Panc1 (cell line): ENCODE data around the gene CFAP157. TPM values are rescaled to one million over a fixed set of nuclear protein-coding genes. Genes with fewer than 3 reads are reported as not detected.

Experiments used
- ATAC-seq: fragments of 200-7000 bp; cut with Tn5 transposase; 2 replicates; pipeline ENCODE4 v1.9.1; 2020; ENCODE audit warnings: mild to moderate bottlenecking, moderate library complexity
- BruUV-seq: library from RNA; stranded (reverse); fragments of 400-500 nt; replicated peaks from 2 replicates; lab custom pipeline; 2021; lab: Mats Ljungman, UMichigan
- CTCF ChIA-PET: fragments of 300-600 bp; sonication (Branson Sonifier 250); formaldehyde crosslinking; loops from one replicate; lab custom pipeline; 2022; ENCODE audit warnings: antibody characterized with exemption; lab: Charles Lee
- POLR2A ChIA-PET: fragments of 300-600 bp; sonication (Branson Sonifier 250); formaldehyde crosslinking; loops from one replicate; lab custom pipeline; 2022; ENCODE audit warnings: antibody characterized with exemption; lab: Charles Lee
- DNase-seq: peaks from one replicate; pipeline ENCODE4 v3.0.0-alpha.2; 2010; ENCODE audit warnings: low read depth, low spot score
- H3K27ac ChIP-seq: 2 replicates; pipeline ENCODE4 v1.5.1; 2011; ENCODE audit warnings: mild to moderate bottlenecking, low read length, inconsistent platforms
- H3K27me3 ChIP-seq: fragments of 200-500 bp; sonication (Bioruptor generic); 2 replicates; pipeline ENCODE4 v1.6.0; 2014; ENCODE audit warnings: low read length, inconsistent platforms; ENCODE audit not compliant: control insufficient read depth, insufficient read depth
- H3K36me3 ChIP-seq: fragments of 200-500 bp; sonication (Bioruptor generic); 2 replicates; pipeline ENCODE4 v1.5.1; 2014; ENCODE audit warnings: inconsistent platforms, mild to moderate bottlenecking, low read length, moderate library complexity; ENCODE audit not compliant: control insufficient read depth, insufficient read depth
- H3K4me1 ChIP-seq: 2 replicates; pipeline ENCODE4 v1.5.1; 2011; ENCODE audit warnings: inconsistent platforms, mild to moderate bottlenecking, low read length, moderate library complexity; ENCODE audit not compliant: control insufficient read depth, insufficient read depth
- H3K4me3 ChIP-seq, 2 experiments: 2 replicates each; pipeline ENCODE4 v1.5.1; 2011 to 2012; ENCODE audit warnings: low read depth in 2 of 2, low read length in 2 of 2, mild to moderate bottlenecking in 2 of 2, inconsistent platforms in 1 of 2, moderate library complexity in 1 of 2
- H3K9me3 ChIP-seq: fragments of 200-500 bp; sonication (Bioruptor generic); 2 replicates; pipeline ENCODE4 v1.5.1; 2014; ENCODE audit warnings: low read depth, mild to moderate bottlenecking, inconsistent platforms, low read length, moderate library complexity; ENCODE audit not compliant: control insufficient read depth, insufficient read depth
- CTCF ChIP-seq: fragments of 450-650 bp; IDR thresholded peaks from 2 replicates; pipeline ENCODE4 v1.5.1; 2017; ENCODE audit warnings: mild to moderate bottlenecking
- POLR2AphosphoS5 ChIP-seq: IDR thresholded peaks from 2 replicates; pipeline ENCODE4 v1.6.1; 2012; ENCODE audit warnings: mild to moderate bottlenecking, low read depth, low read length, moderate library complexity
- SIN3A ChIP-seq: IDR thresholded peaks from 2 replicates; pipeline ENCODE4 v1.6.1; 2012; ENCODE audit warnings: low read depth, mild to moderate bottlenecking, low read length, moderate library complexity, borderline replicate concordance; ENCODE audit not compliant: insufficient read depth
- TCF7L2 ChIP-seq: IDR thresholded peaks from 2 replicates; pipeline ENCODE4 v1.6.1; 2011; ENCODE audit warnings: mild to moderate bottlenecking, low read depth, low read length, inconsistent platforms
- in situ Hi-C: cut with HindIII; loops from 2 replicates; pipeline ENCODE4 v1.10.0; 2016; ENCODE audit warnings: low sequenced_read_pairs, low pct_unique_long_range_greater_than_20kb
- intact Hi-C: fragments of 100-400 bp; cut with micrococcal nuclease; formaldehyde crosslinking; loops from one replicate; pipeline ENCODE4 v1.10.0; 2022; ENCODE audit not compliant: unreplicated experiment
- total RNA-seq: library from RNA; stranded (reverse); gene quantifications from one replicate; pipeline ENCODE4 v1.2.1, GENCODE V29; 2021; ENCODE audit not compliant: unreplicated experiment
- TF ChIP-seq, protein P1 (sequence below), 2 experiments: IDR thresholded peaks; 2 replicates each; pipeline ENCODE4 v1.6.1; 2011 to 2012; ENCODE audit warnings: low read depth in 2 of 2, control low read depth in 1 of 2, low read length in 1 of 2, mild to moderate bottlenecking in 1 of 2, moderate library complexity in 1 of 2; ENCODE audit not compliant: insufficient read depth in 1 of 2

The CFAP157 gene
- total RNA-seq, 1 experiment from 2014 or later, result not detected

GRCh38 chr9:127694890-127695720 is 11.7 kb upstream of the CFAP157 start:
- ATAC-seq (no peak), DNase-seq (no peak)
- Histone ChIP-seq H3K4me1 (no peaks in the 10 kb centered on the region), H3K4me3 (no peak overlapping the region), H3K27me3 (no peaks in the 10 kb centered on the region), H3K9me3 (no peaks in the 10 kb centered on the region), H3K27ac (no peak overlapping the region), H3K36me3 (no peaks in the 10 kb centered on the region)
- in situ Hi-C loops, result no loop called here
- ChIA-PET CTCF (no interaction called here), POLR2A (interaction anchor here (0.6 kb wide), 1 partner anchor 133 kb away, joined by 3 read pairs; no protein-coding TSS in a partner anchor)
- intact Hi-C loops, result no loop called here
- no TSS peak for BruUV-seq
- TF ChIP-seq POLR2AphosphoS5, result no peak

DNA sequence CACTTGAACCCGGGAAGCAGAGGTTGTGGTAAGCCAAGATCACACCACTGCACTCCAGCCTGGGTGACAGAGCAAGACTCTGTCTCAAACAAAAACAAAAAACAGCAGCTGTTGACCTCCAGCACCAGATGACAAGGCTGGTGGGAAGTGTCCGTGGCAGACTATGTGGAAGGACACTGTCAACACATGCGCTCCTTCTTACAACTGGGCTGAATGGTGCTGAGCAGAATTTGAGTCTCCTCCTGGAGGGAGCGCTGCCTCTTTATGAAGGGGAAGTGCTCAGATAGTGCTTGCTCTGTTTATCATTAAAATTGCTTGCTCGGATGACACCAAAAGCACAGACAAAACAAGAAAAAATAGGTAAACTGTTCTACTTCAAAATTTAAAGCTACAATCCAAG is 9.2 kb upstream of the CFAP157 start:
- no peak for DNase-seq
- ChIA-PET POLR2A (no interaction called here), CTCF (no interaction called here)
- H3K4me3 ChIP-seq, result no peak overlapping the region
- no peak overlapping the region for H3K27ac ChIP-seq
- no peaks in the 10 kb centered on the region for H3K9me3 ChIP-seq
- no TSS peak for BruUV-seq
- ATAC-seq, result no peak
- intact Hi-C loops, result no loop called here
- no peaks in the 10 kb centered on the region for H3K4me1 ChIP-seq
- H3K36me3 ChIP-seq, result no peaks in the 10 kb centered on the region
- TF ChIP-seq CTCF, result no peak
- TF ChIP-seq, protein P1, sequence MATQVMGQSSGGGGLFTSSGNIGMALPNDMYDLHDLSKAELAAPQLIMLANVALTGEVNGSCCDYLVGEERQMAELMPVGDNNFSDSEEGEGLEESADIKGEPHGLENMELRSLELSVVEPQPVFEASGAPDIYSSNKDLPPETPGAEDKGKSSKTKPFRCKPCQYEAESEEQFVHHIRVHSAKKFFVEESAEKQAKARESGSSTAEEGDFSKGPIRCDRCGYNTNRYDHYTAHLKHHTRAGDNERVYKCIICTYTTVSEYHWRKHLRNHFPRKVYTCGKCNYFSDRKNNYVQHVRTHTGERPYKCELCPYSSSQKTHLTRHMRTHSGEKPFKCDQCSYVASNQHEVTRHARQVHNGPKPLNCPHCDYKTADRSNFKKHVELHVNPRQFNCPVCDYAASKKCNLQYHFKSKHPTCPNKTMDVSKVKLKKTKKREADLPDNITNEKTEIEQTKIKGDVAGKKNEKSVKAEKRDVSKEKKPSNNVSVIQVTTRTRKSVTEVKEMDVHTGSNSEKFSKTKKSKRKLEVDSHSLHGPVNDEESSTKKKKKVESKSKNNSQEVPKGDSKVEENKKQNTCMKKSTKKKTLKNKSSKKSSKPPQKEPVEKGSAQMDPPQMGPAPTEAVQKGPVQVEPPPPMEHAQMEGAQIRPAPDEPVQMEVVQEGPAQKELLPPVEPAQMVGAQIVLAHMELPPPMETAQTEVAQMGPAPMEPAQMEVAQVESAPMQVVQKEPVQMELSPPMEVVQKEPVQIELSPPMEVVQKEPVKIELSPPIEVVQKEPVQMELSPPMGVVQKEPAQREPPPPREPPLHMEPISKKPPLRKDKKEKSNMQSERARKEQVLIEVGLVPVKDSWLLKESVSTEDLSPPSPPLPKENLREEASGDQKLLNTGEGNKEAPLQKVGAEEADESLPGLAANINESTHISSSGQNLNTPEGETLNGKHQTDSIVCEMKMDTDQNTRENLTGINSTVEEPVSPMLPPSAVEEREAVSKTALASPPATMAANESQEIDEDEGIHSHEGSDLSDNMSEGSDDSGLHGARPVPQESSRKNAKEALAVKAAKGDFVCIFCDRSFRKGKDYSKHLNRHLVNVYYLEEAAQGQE (IDR thresholded peaks at IDR 0.05; ENCODE audit: insufficient read depth in 1 of 2, low read depth in 2 of 2, low read length in 1 of 2), result no peak
- TF ChIP-seq SIN3A, result no peak
- in situ Hi-C loops, result no loop called here
- no peaks in the 10 kb centered on the region for H3K27me3 ChIP-seq

GRCh38 chr9:127698386-127698785 is 8.4 kb upstream of the CFAP157 start:
- Histone ChIP-seq H3K27me3 (no peaks in the 10 kb centered on the region), H3K4me1 (no peaks in the 10 kb centered on the region), H3K4me3 (no peak overlapping the region), H3K9me3 (no peaks in the 10 kb centered on the region), H3K27ac (no peak overlapping the region), H3K36me3 (no peaks in the 10 kb centered on the region)
- in situ Hi-C loops (no loop called here), intact Hi-C loops (no loop called here)
- POLR2A ChIA-PET, result no interaction called here
- no TSS peak for BruUV-seq
- no peak for DNase-seq
- no peak for TF ChIP-seq CTCF
- no peak for TF ChIP-seq SIN3A
- no peak for TF ChIP-seq TCF7L2
- TF ChIP-seq, protein P1 (IDR thresholded peaks at IDR 0.05; ENCODE audit: insufficient read depth in 1 of 2, low read depth in 2 of 2, low read length in 1 of 2), result no peak
- TF ChIP-seq POLR2AphosphoS5, result no peak
- CTCF ChIA-PET, result no interaction called here
- no peak for ATAC-seq
